Smooth muscle cell (in vitro differentiated cells): ENCODE results near the gene NPAS4. TPM values are rescaled to one million over a fixed set of nuclear protein-coding genes. Genes with fewer than 3 reads are reported as not detected.
A peak's percentile ranks its signal among the peaks of the same experiment; 100 is the strongest.
"Not testable (repeated sequence)": the region's sequence is repeated elsewhere in the genome, so short reads cannot be mapped to it uniquely, and the experiment has no call there.

Experiments used
- DNase-seq: peaks from one replicate; lab custom pipeline; 2025; ENCODE audit not compliant: unreplicated experiment; lab: John Stamatoyannopoulos, UW
- H2AFZ ChIP-seq: fragments of 200-600 bp; sonication (generic); 2 replicates; pipeline ENCODE4 v1.6.0; 2016; ENCODE audit warnings: antibody characterized with exemption, low read depth, mild to moderate bottlenecking
- H3F3A ChIP-seq: fragments of 200-600 bp; sonication (generic); 2 replicates; pipeline ENCODE4 v1.6.0; 2017; ENCODE audit warnings: antibody characterized with exemption, low read depth
- H3K27ac ChIP-seq: fragments of 200-600 bp; sonication (generic); 2 replicates; pipeline ENCODE4 v1.5.1; 2016; ENCODE audit warnings: low read depth, mild to moderate bottlenecking
- H3K27me3 ChIP-seq: fragments of 200-600 bp; sonication (generic); 2 replicates; pipeline ENCODE4 v1.6.1; 2016; ENCODE audit warnings: low read depth, mild to moderate bottlenecking
- H3K36me3 ChIP-seq: fragments of 200-600 bp; sonication (generic); 2 replicates; pipeline ENCODE4 v1.5.1; 2016; ENCODE audit warnings: low read depth
- H3K4me1 ChIP-seq: fragments of 200-600 bp; sonication (generic); 2 replicates; pipeline ENCODE4 v1.5.1; 2016; ENCODE audit warnings: low read depth
- H3K4me2 ChIP-seq: fragments of 200-600 bp; sonication (generic); 2 replicates; pipeline ENCODE4 v1.6.0; 2016; ENCODE audit warnings: mild to moderate bottlenecking
- H3K4me3 ChIP-seq: fragments of 200-600 bp; sonication (generic); 2 replicates; pipeline ENCODE4 v1.5.1; 2016; ENCODE audit warnings: mild to moderate bottlenecking
- H3K79me2 ChIP-seq: fragments of 200-600 bp; sonication (generic); 2 replicates; pipeline ENCODE4 v1.6.0; 2016; ENCODE audit warnings: low read depth, mild to moderate bottlenecking
- H3K9ac ChIP-seq: fragments of 200-600 bp; sonication (generic); 2 replicates; pipeline ENCODE4 v1.6.0; 2016; ENCODE audit warnings: low read depth
- H3K9me3 ChIP-seq: fragments of 200-600 bp; sonication (generic); replicated peaks from 2 replicates; pipeline ENCODE4 v1.5.1; 2016; ENCODE audit warnings: low read depth
- H4K20me1 ChIP-seq: fragments of 200-600 bp; sonication (generic); 2 replicates; pipeline ENCODE4 v1.6.0; 2016; ENCODE audit warnings: low read depth
- WGBS: methylation state at CpG from one replicate; pipeline ENCODE4 v1.1.7; 2016; ENCODE audit warnings: low lambda C conversion rate; 5-methylcytosine and 5-hydroxymethylcytosine counted together
- polyA plus RNA-seq: library from polyadenylated mRNA; unstranded; fragments of >200 nt; fragmentation: Nextera tagmentation; extraction: Ambion mirVana; gene quantifications from 2 replicates; pipeline ENCODE4 v1.2.1, GENCODE V29; 2016
- total RNA-seq: library from RNA; depleted of rRNA; stranded (reverse); fragments of >200 nt; gene quantifications from 2 replicates; pipeline ENCODE4 v1.2.3, GENCODE V29; 2014
- TF ChIP-seq, protein P1 (sequence below): fragments of 200-600 bp; sonication (generic); IDR thresholded peaks from 2 replicates; pipeline ENCODE4 v1.5.1; 2017; ENCODE audit warnings: borderline replicate concordance, mild to moderate bottlenecking, antibody characterized with exemption; ENCODE audit not compliant: insufficient read depth, poor library complexity, severe bottlenecking

Gene NPAS4
- total and polyA plus RNA-seq, 2 experiments from 2014 or later: 0.58 to 1.1 TPM

DNA sequence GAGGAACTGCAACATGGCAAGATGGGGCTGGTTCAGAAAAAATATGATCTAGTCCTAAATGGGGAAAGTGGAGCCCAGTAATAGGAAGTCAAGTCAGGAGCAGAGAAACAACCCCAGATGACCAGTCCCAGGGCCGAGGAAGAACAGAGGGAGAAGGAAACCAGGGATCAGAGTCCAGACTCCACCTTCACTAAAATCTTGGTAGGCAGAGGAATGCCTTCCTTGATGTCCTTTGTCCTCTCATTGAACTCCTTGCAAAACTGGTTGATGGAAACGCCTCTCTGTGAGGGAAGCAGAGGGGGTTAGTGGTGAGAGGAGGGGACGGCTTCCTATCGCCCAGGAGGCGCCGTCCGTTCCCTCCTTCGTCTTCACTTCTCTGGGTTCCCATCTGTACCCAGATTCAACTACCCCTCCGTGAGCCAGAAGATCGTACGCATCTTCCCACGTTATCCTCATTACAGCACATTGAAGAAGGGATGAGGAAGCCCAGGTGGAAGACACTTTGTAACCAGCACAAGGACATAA lies 17.2 kb downstream of the NPAS4 start:
- 8% methylated on average over 12 of the region's 12 CpGs for WGBS
- H3F3A ChIP-seq: no peaks in the 10 kb centered on the region
- H3K9ac ChIP-seq: peak overlapping the region; percentile 85

GRCh38 chr11:66438504-66439466 lies 17.9 kb downstream of the NPAS4 start, which contains the start of gene MRPL11:
MRPL11 (minus strand) TSS chr11:66438848; CDS start chr11:66438754, 94 bp downstream.
- 10% methylated on average over 45 of the region's 45 CpGs for WGBS
- H3K27me3 ChIP-seq: no peaks in the 10 kb centered on the region
- H3F3A ChIP-seq: no peaks in the 10 kb centered on the region
- H3K36me3 ChIP-seq: no peaks in the 10 kb centered on the region
- peak within 1 kb of the TSS; percentile 85 for H3K9ac ChIP-seq
- peaks cover 4% of the 10 kb centered on the region for H3K4me1 ChIP-seq
- TF ChIP-seq, protein P1, sequence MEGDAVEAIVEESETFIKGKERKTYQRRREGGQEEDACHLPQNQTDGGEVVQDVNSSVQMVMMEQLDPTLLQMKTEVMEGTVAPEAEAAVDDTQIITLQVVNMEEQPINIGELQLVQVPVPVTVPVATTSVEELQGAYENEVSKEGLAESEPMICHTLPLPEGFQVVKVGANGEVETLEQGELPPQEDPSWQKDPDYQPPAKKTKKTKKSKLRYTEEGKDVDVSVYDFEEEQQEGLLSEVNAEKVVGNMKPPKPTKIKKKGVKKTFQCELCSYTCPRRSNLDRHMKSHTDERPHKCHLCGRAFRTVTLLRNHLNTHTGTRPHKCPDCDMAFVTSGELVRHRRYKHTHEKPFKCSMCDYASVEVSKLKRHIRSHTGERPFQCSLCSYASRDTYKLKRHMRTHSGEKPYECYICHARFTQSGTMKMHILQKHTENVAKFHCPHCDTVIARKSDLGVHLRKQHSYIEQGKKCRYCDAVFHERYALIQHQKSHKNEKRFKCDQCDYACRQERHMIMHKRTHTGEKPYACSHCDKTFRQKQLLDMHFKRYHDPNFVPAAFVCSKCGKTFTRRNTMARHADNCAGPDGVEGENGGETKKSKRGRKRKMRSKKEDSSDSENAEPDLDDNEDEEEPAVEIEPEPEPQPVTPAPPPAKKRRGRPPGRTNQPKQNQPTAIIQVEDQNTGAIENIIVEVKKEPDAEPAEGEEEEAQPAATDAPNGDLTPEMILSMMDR: peak; percentile 46
- H3K4me3 ChIP-seq: peak within 1 kb of the TSS; percentile 78
- peak within 1 kb of the TSS; percentile 33 for H3K27ac ChIP-seq
- H3K9me3 ChIP-seq: no peaks in the 10 kb centered on the region
- H3K79me2 ChIP-seq: no peaks in the 10 kb centered on the region
- peak; percentile 15 for DNase-seq
- H2AFZ ChIP-seq: peak within 1 kb of the TSS; percentile 99
- H4K20me1 ChIP-seq: no peaks in the 10 kb centered on the region
- peak within 1 kb of the TSS; percentile 86 for H3K4me2 ChIP-seq

More for the DNA sequence above, 17.2 kb downstream of the NPAS4 start:
- peak overlapping the region; percentile 78 for H3K4me3 ChIP-seq
- DNase-seq: no peak
- H3K4me2 ChIP-seq: peak overlapping the region; percentile 86
- no peaks in the 10 kb centered on the region for H3K36me3 ChIP-seq
- peaks cover 4% of the 10 kb centered on the region for H3K4me1 ChIP-seq
- no peaks in the 10 kb centered on the region for H3K79me2 ChIP-seq
- no peaks in the 10 kb centered on the region for H3K27me3 ChIP-seq
- H3K9me3 ChIP-seq: no peaks in the 10 kb centered on the region
- TF ChIP-seq, protein P1: no peak
- H3K27ac ChIP-seq: no peak overlapping the region
- H2AFZ ChIP-seq: peak overlapping the region; percentile 99
- H4K20me1 ChIP-seq: no peaks in the 10 kb centered on the region

DNA sequence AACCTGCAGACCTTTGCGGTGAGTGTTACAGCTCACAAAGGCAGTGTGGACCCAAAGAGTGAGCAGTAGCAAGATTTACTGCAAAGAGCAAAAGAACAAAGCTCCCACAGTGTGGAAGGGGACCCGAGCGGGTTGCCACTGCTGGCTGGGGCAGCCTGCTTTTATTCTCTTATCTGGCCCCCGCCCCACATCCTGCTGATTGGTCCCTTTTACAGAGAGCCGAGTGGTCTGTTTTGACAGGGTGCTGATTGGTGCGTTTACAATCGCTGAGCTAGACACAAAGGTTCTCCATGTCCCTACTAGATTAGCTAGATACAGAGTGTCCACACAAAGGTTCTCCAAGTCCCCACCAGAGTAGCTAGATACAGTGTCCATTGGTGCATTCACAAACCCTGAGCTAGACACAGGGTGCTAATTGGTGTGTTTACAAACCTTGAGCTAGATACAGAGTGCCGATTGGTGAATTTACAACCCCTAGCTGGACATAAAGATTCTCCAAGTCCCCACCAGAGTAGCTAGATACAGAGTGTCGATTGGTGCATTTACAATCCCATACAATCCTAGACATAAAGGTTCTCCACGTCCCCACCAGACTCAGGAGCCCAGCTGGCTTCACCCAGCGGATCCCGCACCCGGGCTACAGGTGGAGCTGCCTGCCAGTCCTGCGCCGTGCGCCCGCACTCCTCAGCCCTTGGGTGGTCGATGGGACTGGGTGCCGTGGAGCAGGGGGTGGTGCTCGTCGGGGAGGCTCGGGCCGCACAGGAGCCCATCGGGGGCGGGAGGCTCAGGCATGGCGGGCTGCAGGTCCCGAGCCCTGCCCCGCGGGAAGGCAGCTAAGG lies 19.5 kb downstream of the NPAS4 start:
- not testable (repeated sequence) for H3K9ac ChIP-seq, DNase-seq, H3K27ac ChIP-seq, H3K79me2 ChIP-seq, H2AFZ ChIP-seq, H4K20me1 ChIP-seq, H3K4me1 ChIP-seq, H3K27me3 ChIP-seq, H3K36me3 ChIP-seq, H3F3A ChIP-seq, H3K4me2 ChIP-seq, H3K4me3 ChIP-seq, H3K9me3 ChIP-seq
- 93% methylated on average over 25 of the region's 29 CpGs for WGBS

- not testable (repeated sequence) for DNase-seq, H3F3A ChIP-seq, H3K27me3 ChIP-seq, H3K79me2 ChIP-seq, H3K4me1 ChIP-seq, H4K20me1 ChIP-seq, H3K27ac ChIP-seq, H2AFZ ChIP-seq, H3K4me3 ChIP-seq, H3K9ac ChIP-seq, H3K36me3 ChIP-seq, H3K9me3 ChIP-seq, H3K4me2 ChIP-seq
- WGBS: 97% methylated on average over 17 of the region's 27 CpGs
Observed at GRCh38 chr11:66440940-66441282, 20.1 kb downstream of the NPAS4 start.
